ENCODE results near the gene USP54. TPM values are rescaled to one million over a fixed set of nuclear protein-coding genes. Genes with fewer than 3 reads are reported as not detected.

The USP54 gene
- total RNA-seq = 1 to 10 TPM; 1.5 to 5.7 (median 3.6) TPM
- long read RNA-seq = 0 reads

DNA sequence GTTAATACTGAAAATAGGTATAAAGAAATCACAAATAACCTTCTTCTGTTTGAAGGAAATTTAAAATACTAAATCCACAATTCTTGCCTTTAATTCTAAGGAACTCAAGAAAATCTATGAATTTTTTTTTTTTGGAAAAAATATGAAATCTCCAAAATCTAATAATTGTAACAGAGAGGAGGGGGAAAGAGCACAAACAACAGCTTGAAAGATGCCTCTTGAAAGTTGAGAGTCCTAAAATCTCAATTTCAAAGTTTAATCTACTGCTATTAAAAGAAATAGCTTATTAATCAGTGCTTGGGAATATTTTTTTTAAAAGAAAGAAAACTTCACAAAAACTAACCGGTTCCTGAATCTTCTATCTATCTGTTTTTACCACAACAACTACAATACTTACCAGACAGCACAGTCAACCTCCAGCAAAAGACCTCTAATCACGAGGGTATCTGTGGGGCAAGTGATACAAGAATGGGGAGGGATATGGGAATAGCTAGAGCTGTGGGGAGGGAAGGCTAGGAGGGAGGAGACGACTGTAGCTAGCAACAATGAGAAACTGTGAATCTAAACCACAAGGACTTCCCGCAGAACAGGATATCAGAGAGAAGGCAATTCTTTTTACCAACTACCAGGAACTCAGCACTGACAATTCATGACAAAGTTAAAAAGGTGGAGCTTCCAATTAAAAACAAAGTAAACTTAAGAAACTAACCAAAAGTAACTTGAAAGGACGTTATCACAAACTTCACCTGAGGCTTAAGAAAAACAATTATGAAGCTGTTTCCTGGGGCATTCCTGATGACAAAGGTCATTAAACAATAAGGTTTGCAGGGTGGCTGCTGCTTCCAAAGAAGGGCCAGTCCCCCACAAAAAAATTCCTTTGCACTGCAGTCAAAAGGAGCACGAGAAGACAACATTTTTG, at the start of gene USP54:
Gene USP54 (minus strand): TSS at position 462 of the 919 bp plus-strand sequence. CDS start 15,684 bp downstream, outside the sequence.
- WGBS (ENCODE audit: insufficient coverage, low coverage, low lambda C conversion rate, missing lambda C conversion rate) = 53% methylated on average over 6 of the region's 6 CpGs
- H3K9me3 ChIP-seq = no peaks in the 10 kb centered on the region
- peaks cover 0 to 50% (median 11%) of the 10 kb centered on the region in 4 donors for H3K4me1 ChIP-seq
- H3K36me3 ChIP-seq = no peaks in the 10 kb centered on the region
- TF ChIP-seq, protein P1, sequence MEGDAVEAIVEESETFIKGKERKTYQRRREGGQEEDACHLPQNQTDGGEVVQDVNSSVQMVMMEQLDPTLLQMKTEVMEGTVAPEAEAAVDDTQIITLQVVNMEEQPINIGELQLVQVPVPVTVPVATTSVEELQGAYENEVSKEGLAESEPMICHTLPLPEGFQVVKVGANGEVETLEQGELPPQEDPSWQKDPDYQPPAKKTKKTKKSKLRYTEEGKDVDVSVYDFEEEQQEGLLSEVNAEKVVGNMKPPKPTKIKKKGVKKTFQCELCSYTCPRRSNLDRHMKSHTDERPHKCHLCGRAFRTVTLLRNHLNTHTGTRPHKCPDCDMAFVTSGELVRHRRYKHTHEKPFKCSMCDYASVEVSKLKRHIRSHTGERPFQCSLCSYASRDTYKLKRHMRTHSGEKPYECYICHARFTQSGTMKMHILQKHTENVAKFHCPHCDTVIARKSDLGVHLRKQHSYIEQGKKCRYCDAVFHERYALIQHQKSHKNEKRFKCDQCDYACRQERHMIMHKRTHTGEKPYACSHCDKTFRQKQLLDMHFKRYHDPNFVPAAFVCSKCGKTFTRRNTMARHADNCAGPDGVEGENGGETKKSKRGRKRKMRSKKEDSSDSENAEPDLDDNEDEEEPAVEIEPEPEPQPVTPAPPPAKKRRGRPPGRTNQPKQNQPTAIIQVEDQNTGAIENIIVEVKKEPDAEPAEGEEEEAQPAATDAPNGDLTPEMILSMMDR (IDR thresholded peaks at IDR 0.05) = no peak
- TF ChIP-seq POLR2A (IDR thresholded peaks at IDR 0.05) = no peak
- DNase-seq = no peak
- no peak within 1 kb of the TSS for H3K4me3 ChIP-seq
- peak within 1 kb of the TSS in 1 of 3 donors; percentile 48 for H3K27ac ChIP-seq
- intact Hi-C loops (cut with DNase I) = no loop called here
- ATAC-seq = peak in 2 of 4 donors; percentile 2 to 19
- no peaks in the 10 kb centered on the region for H3K27me3 ChIP-seq

DNA sequence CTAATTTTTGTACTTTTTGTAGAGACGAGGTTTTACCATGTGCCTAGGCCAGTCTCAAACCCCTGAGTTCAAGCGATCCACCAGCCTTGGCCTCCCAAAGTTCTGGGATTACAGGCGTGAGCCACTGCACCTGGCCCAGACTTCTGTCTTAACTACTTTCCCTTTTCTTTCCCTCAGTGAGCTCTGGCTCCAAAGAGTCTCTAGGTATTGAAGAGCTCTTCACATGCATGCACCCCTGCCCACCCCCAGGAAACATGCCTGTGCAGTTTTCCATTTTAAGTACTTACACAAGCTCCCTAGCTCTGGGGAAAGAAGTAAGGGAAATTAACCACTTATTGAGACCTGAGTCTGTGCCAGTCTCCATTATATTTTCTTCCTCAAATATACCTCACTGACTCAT, 48.1 kb upstream of the USP54 start:
- TF ChIP-seq POLR2A (IDR thresholded peaks at IDR 0.05) = no peak
- TF ChIP-seq, protein P1 (IDR thresholded peaks at IDR 0.05) = no peak
- DNase-seq (no peak), ATAC-seq (no peak)
- Histone ChIP-seq H3K4me1 (no peaks in the 10 kb centered on the region), H3K4me3 (no peak overlapping the region), H3K27me3 (no peaks in the 10 kb centered on the region), H3K36me3 (no peaks in the 10 kb centered on the region), H3K9me3 (no peaks in the 10 kb centered on the region), H3K27ac (no peak overlapping the region)
- intact Hi-C loops (cut with DNase I) = no loop called here
- no CpG with 5 or more reads among the region's 3 CpGs for WGBS (ENCODE audit: insufficient coverage, low coverage, low lambda C conversion rate, missing lambda C conversion rate)

DNA sequence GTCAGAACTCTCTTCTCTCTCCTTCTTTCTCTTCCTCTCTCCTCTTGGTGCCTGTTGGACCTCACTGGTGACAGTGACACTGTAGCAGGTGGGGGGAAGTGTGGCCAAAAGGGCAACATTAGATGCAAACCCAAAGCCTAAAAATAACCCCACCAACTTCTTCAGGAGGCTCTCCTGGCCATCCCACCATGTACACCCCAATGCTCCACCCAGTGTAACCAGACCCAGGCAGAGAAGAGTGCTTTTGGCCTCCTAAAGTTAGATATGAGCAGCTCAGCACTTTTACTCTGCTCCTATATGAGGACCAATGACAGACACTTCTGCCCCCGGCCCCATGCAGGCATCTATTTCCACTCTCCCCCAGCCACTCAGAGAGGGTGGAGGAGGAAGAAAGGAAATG, 44.6 kb upstream of the USP54 start:
- Histone ChIP-seq H3K27me3 (no peaks in the 10 kb centered on the region), H3K27ac (no peak overlapping the region), H3K9me3 (no peaks in the 10 kb centered on the region), H3K4me3 (no peak overlapping the region), H3K36me3 (no peaks in the 10 kb centered on the region), H3K4me1 (no peaks in the 10 kb centered on the region)
- intact Hi-C loops (cut with DNase I) = no loop called here
- no peak for ATAC-seq
- 45% methylated on average over 1 of the region's 1 CpG for WGBS (ENCODE audit: insufficient coverage, low coverage, low lambda C conversion rate, missing lambda C conversion rate)
- TF ChIP-seq POLR2A (IDR thresholded peaks at IDR 0.05) = no peak
- TF ChIP-seq, protein P1 (IDR thresholded peaks at IDR 0.05) = no peak
- no peak for DNase-seq

DNA sequence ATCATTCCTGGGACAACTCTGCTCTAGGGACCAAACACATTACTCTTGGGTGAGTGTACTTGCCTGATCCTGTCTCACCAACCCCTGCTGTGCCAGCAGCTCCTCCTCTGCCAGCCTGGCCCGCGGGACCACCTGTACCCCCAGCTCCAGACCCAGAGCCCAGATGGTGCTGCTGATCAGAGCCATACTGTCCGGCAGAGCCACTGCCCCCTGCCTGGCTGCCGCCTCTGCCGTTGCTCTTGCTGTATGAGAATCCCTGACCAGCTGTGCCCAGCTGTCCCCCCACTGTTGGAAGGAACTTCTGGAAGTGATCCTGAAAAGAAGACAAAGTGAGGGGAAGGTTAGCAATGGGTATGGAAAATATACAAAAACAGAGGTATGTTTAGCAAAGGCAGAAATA, 43.3 kb upstream of the USP54 start:
- Histone ChIP-seq H3K27ac (no peak overlapping the region), H3K9me3 (no peaks in the 10 kb centered on the region), H3K27me3 (no peaks in the 10 kb centered on the region), H3K4me3 (no peak overlapping the region), H3K36me3 (no peaks in the 10 kb centered on the region), H3K4me1 (no peaks in the 10 kb centered on the region)
- no peak for TF ChIP-seq POLR2A (IDR thresholded peaks at IDR 0.05)
- TF ChIP-seq, protein P1 (IDR thresholded peaks at IDR 0.05) = no peak
- intact Hi-C loops (cut with DNase I) = no loop called here
- DNase-seq = no peak
- peak in 1 of 4 donors; percentile 25 for ATAC-seq
- WGBS (ENCODE audit: insufficient coverage, low coverage, low lambda C conversion rate, missing lambda C conversion rate) = 68% methylated on average over 5 of the region's 5 CpGs

All from right lobe of liver (tissue), 6 donors.